A673 (cell line): ENCODE data around the gene VPS41.

Experiments
- EZH2 ChIP-seq: fragments of 200-600 bp; sonication (generic); IDR thresholded peaks from 2 replicates; pipeline ENCODE4 v1.6.1; 2017; ENCODE audit warnings: borderline replicate concordance, low read depth, mild to moderate bottlenecking, mixed read lengths, antibody characterized with exemption, low read length; ENCODE audit not compliant: poor library complexity, severe bottlenecking
- TF ChIP-seq, protein P1 (sequence below): fragments of 300-800, 200-600 bp; sonication (generic); conservative IDR thresholded peaks from 2 replicates; pipeline ENCODE4 v1.5.1; 2017; ENCODE audit warnings: low read depth, mild to moderate bottlenecking, antibody characterized with exemption, low read length, moderate library complexity, mixed read lengths

GRCh38 chr7:38801786-38802185 is 107.2 kb downstream of the VPS41 start:
- TF ChIP-seq, protein P1, sequence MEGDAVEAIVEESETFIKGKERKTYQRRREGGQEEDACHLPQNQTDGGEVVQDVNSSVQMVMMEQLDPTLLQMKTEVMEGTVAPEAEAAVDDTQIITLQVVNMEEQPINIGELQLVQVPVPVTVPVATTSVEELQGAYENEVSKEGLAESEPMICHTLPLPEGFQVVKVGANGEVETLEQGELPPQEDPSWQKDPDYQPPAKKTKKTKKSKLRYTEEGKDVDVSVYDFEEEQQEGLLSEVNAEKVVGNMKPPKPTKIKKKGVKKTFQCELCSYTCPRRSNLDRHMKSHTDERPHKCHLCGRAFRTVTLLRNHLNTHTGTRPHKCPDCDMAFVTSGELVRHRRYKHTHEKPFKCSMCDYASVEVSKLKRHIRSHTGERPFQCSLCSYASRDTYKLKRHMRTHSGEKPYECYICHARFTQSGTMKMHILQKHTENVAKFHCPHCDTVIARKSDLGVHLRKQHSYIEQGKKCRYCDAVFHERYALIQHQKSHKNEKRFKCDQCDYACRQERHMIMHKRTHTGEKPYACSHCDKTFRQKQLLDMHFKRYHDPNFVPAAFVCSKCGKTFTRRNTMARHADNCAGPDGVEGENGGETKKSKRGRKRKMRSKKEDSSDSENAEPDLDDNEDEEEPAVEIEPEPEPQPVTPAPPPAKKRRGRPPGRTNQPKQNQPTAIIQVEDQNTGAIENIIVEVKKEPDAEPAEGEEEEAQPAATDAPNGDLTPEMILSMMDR = no peak
- TF ChIP-seq EZH2 = no peak
